GM12878 (cell line): ENCODE measurements around the gene RTN4. TPM values are rescaled to one million over a fixed set of nuclear protein-coding genes. Genes with fewer than 3 reads are reported as not detected.

ENCODE experiments used
- ATAC-seq: fragments of 200-7000 bp; cut with Tn5 transposase; 3 replicates; pipeline ENCODE4 v1.9.1; 2020; ENCODE audit warnings: mild to moderate bottlenecking, moderate library complexity
- BruUV-seq: library from RNA; stranded (reverse); fragments of 400-500 nt; replicated peaks from 2 replicates; lab custom pipeline; 2021; lab: Mats Ljungman, UMichigan
- CTCF ChIA-PET: fragments of 300-600 bp; sonication (Branson Sonifier 250); formaldehyde crosslinking; extraction: SDS; loops from one replicate; lab custom pipeline; 2021; ENCODE audit warnings: inconsistent platforms; lab: Yijun Ruan, JAX
- POLR2A ChIA-PET: fragments of 350-600 bp; formaldehyde crosslinking; extraction: SDS; loops from one replicate; lab custom pipeline; 2021; ENCODE audit warnings: inconsistent platforms; lab: Charles Lee
- RAD21 ChIA-PET: fragments of 300-600 bp; sonication (Branson Sonifier 250); formaldehyde crosslinking; loops from one replicate; lab custom pipeline; 2023; ENCODE audit warnings: antibody characterized with exemption; ENCODE audit not compliant: unreplicated experiment; lab: Charles Lee
- SMC1A ChIA-PET: fragments of 300-600 bp; sonication (Branson Sonifier 250); formaldehyde crosslinking; loops from one replicate; lab custom pipeline; 2023; ENCODE audit not compliant: unreplicated experiment, uncharacterized antibody; lab: Charles Lee
- DNase-seq: peaks from one replicate; pipeline ENCODE4 v3.0.0-alpha.2; 2011; ENCODE audit warnings: low read depth, low spot score
- FAIRE-seq: peaks from 3 replicates; lab custom pipeline; 2011; peaks lifted over from hg19 to GRCh38; lab: Jason Lieb, UNC
- H2AFZ ChIP-seq: 2 replicates; pipeline ENCODE4 v1.6.0; 2011; ENCODE audit warnings: low read depth, low read length, control low read depth; ENCODE audit not compliant: control insufficient read depth
- H3K27ac ChIP-seq: 2 replicates; pipeline ENCODE4 v1.5.1; 2011; ENCODE audit warnings: control low read depth; ENCODE audit not compliant: control insufficient read depth, insufficient read depth
- H3K27me3 ChIP-seq, 2 experiments: replicated peaks in 1 of 2; 2 replicates each; pipeline versions ENCODE4 v1.6.0 to v1.6.1; 2011; ENCODE audit warnings: low read length in 1 of 2; ENCODE audit not compliant: control insufficient read depth in 2 of 2, insufficient read depth in 2 of 2
- H3K36me3 ChIP-seq, 2 experiments: 2 replicates each; pipeline ENCODE4 v1.5.1; 2011; ENCODE audit warnings: low read length in 1 of 2; ENCODE audit not compliant: control insufficient read depth in 2 of 2, insufficient read depth in 2 of 2
- H3K4me1 ChIP-seq: 2 replicates; pipeline ENCODE4 v1.6.1; 2011; ENCODE audit warnings: mild to moderate bottlenecking, low read length, moderate library complexity, mixed read lengths; ENCODE audit not compliant: control insufficient read depth, insufficient read depth
- H3K4me2 ChIP-seq: 2 replicates; pipeline ENCODE4 v1.6.0; 2011; ENCODE audit warnings: control low read depth; ENCODE audit not compliant: control insufficient read depth, insufficient read depth
- H3K4me3 ChIP-seq: fragments of 200-600 bp; sonication (generic); 2 replicates; pipeline ENCODE4 v1.5.1; 2016
- H3K79me2 ChIP-seq: 2 replicates; pipeline ENCODE4 v1.6.0; 2011; ENCODE audit warnings: low read length; ENCODE audit not compliant: control insufficient read depth, insufficient read depth
- H3K9ac ChIP-seq: 2 replicates; pipeline ENCODE4 v1.8.0; 2011; ENCODE audit warnings: low read length, control low read depth, mixed read lengths; ENCODE audit not compliant: control insufficient read depth, insufficient read depth
- H3K9me3 ChIP-seq: replicated peaks from 3 replicates; pipeline ENCODE4 v1.5.1; 2011; ENCODE audit warnings: mild to moderate bottlenecking, low read length; ENCODE audit not compliant: control insufficient read depth, insufficient read depth
- H4K20me1 ChIP-seq: 2 replicates; pipeline ENCODE4 v1.6.0; 2011; ENCODE audit not compliant: control insufficient read depth, insufficient read depth
- KDM1A ChIP-seq: fragments of 200-600 bp; sonication (generic); IDR thresholded peaks from 2 replicates; pipeline ENCODE4 v1.6.1; 2016; ENCODE audit warnings: borderline replicate concordance
- PML ChIP-seq: IDR thresholded peaks from 2 replicates; pipeline ENCODE4 v1.6.1; 2012; ENCODE audit warnings: low read length, inconsistent platforms
- POLR2AphosphoS2 ChIP-seq: IDR thresholded peaks from 2 replicates; pipeline ENCODE4 v1.6.1; 2011; ENCODE audit warnings: low read depth, mild to moderate bottlenecking, low read length, improper control_type of control experiment, moderate library complexity
- TAF1 ChIP-seq: IDR thresholded peaks from 2 replicates; pipeline ENCODE4 v1.6.1; 2011; ENCODE audit warnings: mild to moderate bottlenecking, low read depth, low read length, borderline replicate concordance
- ZNF687 ChIP-seq: fragments of 450-650 bp; IDR thresholded peaks from 2 replicates; pipeline ENCODE4 v1.6.1; 2017; ENCODE audit warnings: mild to moderate bottlenecking, moderate library complexity
- WGBS: methylation state at CpG from one replicate; pipeline ENCODE4 v1.1.6; 2016; ENCODE audit warnings: low lambda C conversion rate; ENCODE audit not compliant: insufficient replicate concordance, insufficient coverage; ENCODE audit errors: missing lambda C conversion rate; 5-methylcytosine and 5-hydroxymethylcytosine counted together
- in situ Hi-C: fragments of 300-500 bp; cut with MboI; formaldehyde crosslinking; loops from 9 replicates; pipeline ENCODE4 v1.14.3; 2018; ENCODE audit warnings: mixed read lengths
- intact Hi-C: fragments of 100-400 bp; cut with micrococcal nuclease; formaldehyde crosslinking; loops from one replicate; pipeline ENCODE4 v1.14.2; 2022; ENCODE audit not compliant: unreplicated experiment
- polyA plus RNA-seq, 11 experiments: library from polyadenylated mRNA; depleted of rRNA in 4 of 11; unstranded in 6 of 11; stranded (reverse) in 5 of 11; fragments of >200 nt; fragmentation: Nextera tagmentation in 4 of 11; fragmentation: Illumina TruSeq in 1 of 11; extraction: Ambion mirVana in 4 of 11; extraction: Trizol in 1 of 11; gene quantifications; 1 replicate in 1 of 11; 2 replicates in 10 of 11; pipeline versions ENCODE4 v1.2.1 to v1.2.3, GENCODE V29; 2011 to 2016; ENCODE audit warnings: inconsistent platforms in 2 of 11, missing spikeins in 2 of 11, low read depth in 1 of 11
- total RNA-seq, 4 experiments: library from RNA; depleted of rRNA in 3 of 4; stranded (reverse); fragments of >200 nt in 3 of 4; fragmentation: Illumina TruSeq in 1 of 4; extraction: Trizol in 1 of 4; gene quantifications; 2 replicates each; pipeline versions ENCODE4 v1.2.1 to v1.2.3, GENCODE V29; 2013 to 2021
- TF ChIP-seq, protein P1 (sequence below): fragments of 450-650 bp; conservative IDR thresholded peaks from 2 replicates; pipeline ENCODE4 v1.6.1; 2017; ENCODE audit warnings: mild to moderate bottlenecking, moderate library complexity

Gene RTN4
- total and polyA plus RNA-seq, 10 of the 15 experiments (the other 5 are each of a cell fraction or from before 2014, with no cell fraction given), result 56.0 to 133 (median 83.3) TPM

DNA sequence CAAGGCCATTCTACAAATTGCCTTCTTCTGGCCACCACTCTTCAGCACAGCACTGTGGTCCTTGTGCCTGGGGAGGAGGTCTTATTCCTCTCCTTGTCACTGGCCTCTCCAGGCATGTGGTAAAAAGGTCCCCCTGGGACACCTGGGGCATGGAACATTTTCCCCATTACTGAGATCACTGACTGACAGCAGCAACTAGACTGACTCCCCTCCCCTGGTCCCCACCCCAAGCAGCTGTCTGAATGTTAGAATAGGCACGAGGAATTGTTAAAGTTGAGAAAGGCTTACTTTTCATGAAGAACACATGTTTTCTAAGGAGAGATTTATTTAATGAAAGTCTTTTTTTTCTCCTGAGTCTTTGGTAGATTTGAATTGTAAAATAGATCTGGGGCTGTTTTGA, 39.5 kb upstream of the RTN4 start:
- ChIA-PET CTCF (no interaction called here), POLR2A (no interaction called here), RAD21 (interaction anchor here (0.6 kb wide), 1 partner anchor 62 kb away, joined by 3 read pairs; no protein-coding TSS in a partner anchor), SMC1A (no interaction called here)
- Histone ChIP-seq H3K79me2 (no peaks in the 10 kb centered on the region), H3K4me1 (no peaks in the 10 kb centered on the region), H3K9me3 (no peaks in the 10 kb centered on the region), H3K27ac (no peak overlapping the region), H2AFZ (no peak overlapping the region), H4K20me1 (no peaks in the 10 kb centered on the region), H3K4me3 (no peak overlapping the region), H3K36me3 (no peaks in the 10 kb centered on the region), H3K4me2 (no peak overlapping the region), H3K27me3 (no peaks in the 10 kb centered on the region), H3K9ac (no peak overlapping the region)
- TF ChIP-seq KDM1A, result no peak
- 0% methylated on average over 1 of the region's 1 CpG for WGBS
- FAIRE-seq (no peak), ATAC-seq (no peak), DNase-seq (no peak)
- no TSS peak for BruUV-seq
- intact Hi-C loops, result no loop called here
- in situ Hi-C loops, result no loop called here

GRCh38 chr2:55088400-55088799, 38.1 kb upstream of the RTN4 start:
- 27% methylated on average over 1 of the region's 1 CpG for WGBS
- ChIA-PET SMC1A (no interaction called here), POLR2A (no interaction called here), RAD21 (no interaction called here)
- intact Hi-C loops, result no loop called here
- no peak overlapping the region for H3K9ac ChIP-seq
- no peak for FAIRE-seq
- no peaks in the 10 kb centered on the region for H3K4me1 ChIP-seq
- DNase-seq, result no peak
- no peak overlapping the region for H3K4me3 ChIP-seq
- TF ChIP-seq PML (no peak), ZNF687 (no peak), TAF1 (no peak), POLR2AphosphoS2 (no peak)
- TF ChIP-seq, protein P1, sequence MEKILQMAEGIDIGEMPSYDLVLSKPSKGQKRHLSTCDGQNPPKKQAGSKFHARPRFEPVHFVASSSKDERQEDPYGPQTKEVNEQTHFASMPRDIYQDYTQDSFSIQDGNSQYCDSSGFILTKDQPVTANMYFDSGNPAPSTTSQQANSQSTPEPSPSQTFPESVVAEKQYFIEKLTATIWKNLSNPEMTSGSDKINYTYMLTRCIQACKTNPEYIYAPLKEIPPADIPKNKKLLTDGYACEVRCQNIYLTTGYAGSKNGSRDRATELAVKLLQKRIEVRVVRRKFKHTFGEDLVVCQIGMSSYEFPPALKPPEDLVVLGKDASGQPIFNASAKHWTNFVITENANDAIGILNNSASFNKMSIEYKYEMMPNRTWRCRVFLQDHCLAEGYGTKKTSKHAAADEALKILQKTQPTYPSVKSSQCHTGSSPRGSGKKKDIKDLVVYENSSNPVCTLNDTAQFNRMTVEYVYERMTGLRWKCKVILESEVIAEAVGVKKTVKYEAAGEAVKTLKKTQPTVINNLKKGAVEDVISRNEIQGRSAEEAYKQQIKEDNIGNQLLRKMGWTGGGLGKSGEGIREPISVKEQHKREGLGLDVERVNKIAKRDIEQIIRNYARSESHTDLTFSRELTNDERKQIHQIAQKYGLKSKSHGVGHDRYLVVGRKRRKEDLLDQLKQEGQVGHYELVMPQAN, result no peak
- TF ChIP-seq, all 136 proteins: peak for 0
- no peaks in the 10 kb centered on the region for H3K27me3 ChIP-seq
- no peak for ATAC-seq
- no peaks in the 10 kb centered on the region for H3K36me3 ChIP-seq
- no peaks in the 10 kb centered on the region for H3K9me3 ChIP-seq
- no peak overlapping the region for H3K4me2 ChIP-seq
- no peak overlapping the region for H2AFZ ChIP-seq
- no TSS peak for BruUV-seq
- H3K27ac ChIP-seq, result no peak overlapping the region
- no peaks in the 10 kb centered on the region for H4K20me1 ChIP-seq
- CTCF ChIA-PET, result interaction anchor here (1.3 to 2.0 kb wide), 2 partner anchors 17 to 20 kb away, joined by 3 to 5 read pairs; no protein-coding TSS in a partner anchor
- in situ Hi-C loops, result no loop called here
- H3K79me2 ChIP-seq, result no peaks in the 10 kb centered on the region
